ENCODE measurements around the gene ALOX15.
A peak's percentile ranks its signal among the peaks of the same experiment; 100 is the strongest.
"Not testable (repeated sequence)": the region's sequence is repeated elsewhere in the genome, so short reads cannot be mapped to it uniquely, and the experiment has no call there.

Gene ALOX15

GRCh38 chr17:4590981-4591453, 50.5 kb downstream of the ALOX15 start:
- DNase-seq = no peak

- DNase-seq = not testable (repeated sequence)
These were observed 51.4 kb downstream of the ALOX15 start for GRCh38 chr17:4590042-4590441.

- no peak for DNase-seq
These were observed 52.4 kb downstream of the ALOX15 start for GRCh38 chr17:4588898-4589625.

GRCh38 chr17:4588391-4588790, 53.1 kb downstream of the ALOX15 start:
- DNase-seq = no peak

GRCh38 chr17:4587803-4588202, 53.7 kb downstream of the ALOX15 start:
- no peak for DNase-seq

GRCh38 chr17:4587195-4587594, 54.3 kb downstream of the ALOX15 start:
- no peak for DNase-seq

- no peak for DNase-seq
These were observed 55.4 kb downstream of the ALOX15 start for GRCh38 chr17:4586043-4586442.

- DNase-seq = no peak
These were observed 55.9 kb downstream of the ALOX15 start for GRCh38 chr17:4585638-4585994.

GRCh38 chr17:4584917-4585637, 56.4 kb downstream of the ALOX15 start:
- DNase-seq = no peak

- DNase-seq = no peak
These were observed 57.2 kb downstream of the ALOX15 start, which contains the start of gene SMTNL2 for GRCh38 chr17:4584101-4584916. TSS of gene SMTNL2 (plus strand) at chr17:4584529. CDS start at chr17:4584606, 77 bp downstream.

GRCh38 chr17:4583782-4584100, 57.7 kb downstream of the ALOX15 start:
- DNase-seq = peak in 1 of 2 experiments; percentile 6

- DNase-seq = no peak
These were observed 58.3 kb downstream of the ALOX15 start for GRCh38 chr17:4583206-4583605.

GRCh38 chr17:4582691-4583090, 58.8 kb downstream of the ALOX15 start:
- DNase-seq = no peak

- no peak for DNase-seq
These were observed 59.4 kb downstream of the ALOX15 start for GRCh38 chr17:4582101-4582501.

Measured in NCI-H446 (cell line).